ENCODE data around the gene SELENOW.

DNA sequence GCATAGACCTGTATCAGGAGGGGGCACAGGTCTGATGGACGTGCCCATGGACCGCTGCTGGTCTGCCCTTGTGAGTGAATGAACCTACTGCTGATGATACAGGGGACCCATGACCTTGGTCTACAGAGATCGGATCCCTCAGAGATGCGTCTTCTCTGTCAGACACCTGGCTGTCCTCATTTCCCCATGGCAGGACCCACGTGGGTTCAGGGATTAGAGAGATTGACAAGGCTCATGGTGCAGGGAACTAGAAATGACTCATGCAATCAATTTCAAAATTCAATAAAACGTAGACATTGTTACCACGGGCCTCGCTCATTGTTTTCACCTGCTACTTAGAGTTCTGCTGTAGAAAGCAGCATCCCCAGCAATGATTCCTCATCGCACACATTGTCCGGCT is 26.8 kb downstream of the SELENOW start:
- TF ChIP-seq POLR2A (IDR thresholded peaks at IDR 0.05) = no peak
- TF ChIP-seq, protein P1, sequence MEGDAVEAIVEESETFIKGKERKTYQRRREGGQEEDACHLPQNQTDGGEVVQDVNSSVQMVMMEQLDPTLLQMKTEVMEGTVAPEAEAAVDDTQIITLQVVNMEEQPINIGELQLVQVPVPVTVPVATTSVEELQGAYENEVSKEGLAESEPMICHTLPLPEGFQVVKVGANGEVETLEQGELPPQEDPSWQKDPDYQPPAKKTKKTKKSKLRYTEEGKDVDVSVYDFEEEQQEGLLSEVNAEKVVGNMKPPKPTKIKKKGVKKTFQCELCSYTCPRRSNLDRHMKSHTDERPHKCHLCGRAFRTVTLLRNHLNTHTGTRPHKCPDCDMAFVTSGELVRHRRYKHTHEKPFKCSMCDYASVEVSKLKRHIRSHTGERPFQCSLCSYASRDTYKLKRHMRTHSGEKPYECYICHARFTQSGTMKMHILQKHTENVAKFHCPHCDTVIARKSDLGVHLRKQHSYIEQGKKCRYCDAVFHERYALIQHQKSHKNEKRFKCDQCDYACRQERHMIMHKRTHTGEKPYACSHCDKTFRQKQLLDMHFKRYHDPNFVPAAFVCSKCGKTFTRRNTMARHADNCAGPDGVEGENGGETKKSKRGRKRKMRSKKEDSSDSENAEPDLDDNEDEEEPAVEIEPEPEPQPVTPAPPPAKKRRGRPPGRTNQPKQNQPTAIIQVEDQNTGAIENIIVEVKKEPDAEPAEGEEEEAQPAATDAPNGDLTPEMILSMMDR (IDR thresholded peaks at IDR 0.05) = no peak

All from esophagus squamous epithelium (tissue), 4 donors.